NB4 (cell line): Measurements from ENCODE around the gene TMEM252.

Source experiments
- DNase-seq: peaks from one replicate; pipeline ENCODE4 v3.0.0; 2010; ENCODE audit warnings: low read depth
- H3K4me3 ChIP-seq: one replicate; pipeline ENCODE4 v1.5.1; 2011; ENCODE audit warnings: mild to moderate bottlenecking, low read depth, low read length, moderate library complexity
- CTCF ChIP-seq: IDR thresholded peaks from one replicate; pipeline ENCODE4 v1.5.1; 2012; ENCODE audit warnings: low read depth, low read length
- MAX ChIP-seq: IDR thresholded peaks from 2 replicates; pipeline ENCODE4 v1.6.1; 2011; ENCODE audit warnings: low read depth, low read length
- MYC ChIP-seq: IDR thresholded peaks from 2 replicates; pipeline ENCODE4 v1.6.1; 2011; ENCODE audit warnings: low read depth, low read length
- POLR2A ChIP-seq: IDR thresholded peaks from 2 replicates; pipeline ENCODE4 v1.6.1; 2011; ENCODE audit warnings: mild to moderate bottlenecking; ENCODE audit not compliant: insufficient read length; ENCODE audit errors: extremely low read depth

TMEM252 gene

GRCh38 chr9:68522954-68523353 lies 17.7 kb downstream of the TMEM252 start:
- no peak for DNase-seq
- no peak for TF ChIP-seq MYC
- TF ChIP-seq POLR2A, result no peak
- TF ChIP-seq CTCF, result no peak
- no peak for TF ChIP-seq MAX
- H3K4me3 ChIP-seq, result no peak overlapping the region

GRCh38 chr9:68522131-68522530 lies 18.6 kb downstream of the TMEM252 start:
- DNase-seq, result peak; percentile 62
- TF ChIP-seq CTCF, result no peak
- no peak for TF ChIP-seq POLR2A
- no peak for TF ChIP-seq MYC
- TF ChIP-seq MAX, result no peak
- H3K4me3 ChIP-seq, result no peak overlapping the region

- DNase-seq, result no peak
- no peak overlapping the region for H3K4me3 ChIP-seq
- TF ChIP-seq MAX, result no peak
- no peak for TF ChIP-seq POLR2A
- TF ChIP-seq CTCF, result no peak
Observed at GRCh38 chr9:68515326-68516017, 25.2 kb downstream of the TMEM252 start.

GRCh38 chr9:68513981-68514380 lies 26.7 kb downstream of the TMEM252 start:
- no peak overlapping the region for H3K4me3 ChIP-seq
- TF ChIP-seq MAX, result no peak
- TF ChIP-seq POLR2A, result no peak
- no peak for TF ChIP-seq MYC
- TF ChIP-seq CTCF, result no peak
- no peak for DNase-seq

- TF ChIP-seq POLR2A, result no peak
- TF ChIP-seq CTCF, result no peak
- TF ChIP-seq MYC, result no peak
- no peak for TF ChIP-seq MAX
- no peak overlapping the region for H3K4me3 ChIP-seq
- DNase-seq, result no peak
Observed at GRCh38 chr9:68513385-68513784, 27.3 kb downstream of the TMEM252 start.

- DNase-seq, result no peak
- H3K4me3 ChIP-seq, result no peak overlapping the region
- TF ChIP-seq POLR2A, result no peak
- TF ChIP-seq CTCF, result no peak
- no peak for TF ChIP-seq MYC
- no peak for TF ChIP-seq MAX
Observed at GRCh38 chr9:68509689-68510088, 31.0 kb downstream of the TMEM252 start.
